IMR-90 (cell line): ENCODE data around the gene TOR4A. TPM values are rescaled to one million over a fixed set of nuclear protein-coding genes. Genes with fewer than 3 reads are reported as not detected.
A peak's percentile ranks its signal among the peaks of the same experiment; 100 is the strongest.
"Not testable (repeated sequence)": the region's sequence is repeated elsewhere in the genome, so short reads cannot be mapped to it uniquely, and the experiment has no call there.

ENCODE experiments used
- ATAC-seq: fragments of 200-7000 bp; cut with Tn5 transposase; 2 replicates; pipeline ENCODE4 v1.9.1; 2020; ENCODE audit warnings: low read depth, mild to moderate bottlenecking, moderate library complexity
- BruUV-seq: library from RNA; stranded (reverse); fragments of 400-500 nt; replicated peaks from 2 replicates; lab custom pipeline; 2021; lab: Mats Ljungman, UMichigan
- CTCF ChIA-PET: fragments of 300-600 bp; formaldehyde crosslinking; extraction: SDS; loops from one replicate; lab custom pipeline; 2021; ENCODE audit warnings: antibody characterized with exemption; lab: Yijun Ruan, JAX
- POLR2A ChIA-PET: fragments of 300-600 bp; sonication (Branson Sonifier 250); formaldehyde crosslinking; loops from one replicate; lab custom pipeline; 2022; ENCODE audit warnings: antibody characterized with exemption; ENCODE audit not compliant: unreplicated experiment; lab: Charles Lee
- DNase-seq: peaks from one replicate; pipeline ENCODE4 v3.0.0; 2013
- H2AFZ ChIP-seq: replicated peaks from 2 replicates; pipeline ENCODE3; 2013; ENCODE audit warnings: low read length, mild to moderate bottlenecking; ENCODE audit not compliant: poor library complexity
- H2AK5ac ChIP-seq: 2 replicates; pipeline ENCODE4 v1.6.1; 2013; ENCODE audit warnings: low read depth, low read length, inconsistent platforms
- H2AK9ac ChIP-seq: replicated peaks from 2 replicates; pipeline ENCODE3; 2013; ENCODE audit warnings: mild to moderate bottlenecking, low read depth, low read length, moderate library complexity; ENCODE audit not compliant: poor library complexity
- H2BK120ac ChIP-seq: 2 replicates; pipeline ENCODE4 v1.6.1; 2013; ENCODE audit warnings: low read depth, low read length, inconsistent platforms
- H2BK15ac ChIP-seq: 3 replicates; pipeline ENCODE4 v1.6.1; 2013; ENCODE audit warnings: low read depth, low read length, inconsistent platforms
- H2BK20ac ChIP-seq: 2 replicates; pipeline ENCODE4 v1.6.1; 2013; ENCODE audit warnings: low read depth, mild to moderate bottlenecking, inconsistent platforms, low read length, moderate library complexity
- H2BK5ac ChIP-seq: 2 replicates; pipeline ENCODE4 v1.6.1; 2013; ENCODE audit warnings: mild to moderate bottlenecking, low read depth, low read length, inconsistent platforms; ENCODE audit not compliant: poor library complexity, severe bottlenecking
- H3K14ac ChIP-seq: replicated peaks from 2 replicates; pipeline ENCODE4 v1.6.1; 2013; ENCODE audit warnings: low read depth, low read length, inconsistent platforms
- H3K18ac ChIP-seq: 2 replicates; pipeline ENCODE4 v1.6.1; 2013; ENCODE audit warnings: low read depth, low read length, control low read depth
- H3K23ac ChIP-seq: 2 replicates; pipeline ENCODE4 v1.6.1; 2013; ENCODE audit warnings: low read depth, low read length, inconsistent platforms
- H3K27ac ChIP-seq: 2 replicates; pipeline ENCODE4 v1.5.1; 2013; ENCODE audit warnings: mild to moderate bottlenecking, control low read depth, low read length; ENCODE audit not compliant: insufficient read depth
- H3K27me3 ChIP-seq: 2 replicates; pipeline ENCODE4 v1.6.1; 2013; ENCODE audit warnings: low read length; ENCODE audit not compliant: control insufficient read depth, insufficient read depth
- H3K36me3 ChIP-seq: 2 replicates; pipeline ENCODE4 v1.6.1; 2013; ENCODE audit warnings: low read length, mixed read lengths; ENCODE audit not compliant: control insufficient read depth, insufficient read depth
- H3K4ac ChIP-seq: 2 replicates; pipeline ENCODE4 v1.6.1; 2013; ENCODE audit warnings: low read depth, low read length, inconsistent platforms
- H3K4me1 ChIP-seq: 2 replicates; pipeline ENCODE4 v1.6.1; 2013; ENCODE audit warnings: low read length, mixed read lengths; ENCODE audit not compliant: control insufficient read depth, insufficient read depth
- H3K4me2 ChIP-seq: 2 replicates; pipeline ENCODE4 v1.6.1; 2013; ENCODE audit warnings: low read depth, mild to moderate bottlenecking, control low read depth, low read length, moderate library complexity
- H3K4me3 ChIP-seq: 2 replicates; pipeline ENCODE4 v1.5.1; 2013; ENCODE audit warnings: low read depth, mild to moderate bottlenecking, control low read depth, low read length, moderate library complexity; ENCODE audit not compliant: insufficient read depth
- H3K56ac ChIP-seq: 2 replicates; pipeline ENCODE4 v1.6.1; 2013; ENCODE audit warnings: low read length, inconsistent platforms; ENCODE audit not compliant: insufficient read depth; ENCODE audit errors: extremely low read depth
- H3K79me1 ChIP-seq, 2 experiments: 2 replicates each; pipeline ENCODE4 v1.6.1; 2013; ENCODE audit warnings: low read length in 2 of 2, inconsistent platforms in 1 of 2, low read depth in 1 of 2
- H3K9ac ChIP-seq: 2 replicates; pipeline ENCODE4 v1.6.1; 2013; ENCODE audit warnings: low read depth, low read length, control low read depth
- H3K9me1 ChIP-seq: 2 replicates; pipeline ENCODE4 v1.6.1; 2013; ENCODE audit warnings: low read length, inconsistent platforms; ENCODE audit not compliant: insufficient read depth
- H3K9me3 ChIP-seq: 2 replicates; pipeline ENCODE4 v1.6.1; 2013; ENCODE audit warnings: low read length; ENCODE audit not compliant: control insufficient read depth, insufficient read depth
- H4K20me1 ChIP-seq: 2 replicates; pipeline ENCODE4 v1.6.1; 2013; ENCODE audit warnings: low read length, inconsistent platforms; ENCODE audit not compliant: insufficient read depth
- H4K5ac ChIP-seq: 2 replicates; pipeline ENCODE4 v1.6.1; 2013; ENCODE audit warnings: mild to moderate bottlenecking, low read depth, low read length, control low read depth
- H4K8ac ChIP-seq, 2 experiments: 2 replicates each; pipeline ENCODE4 v1.6.1; 2013; ENCODE audit warnings: low read depth in 2 of 2, low read length in 2 of 2, control low read depth in 1 of 2, inconsistent platforms in 1 of 2
- H4K91ac ChIP-seq: 2 replicates; pipeline ENCODE4 v1.6.1; 2013; ENCODE audit warnings: low read depth, low read length, inconsistent platforms; ENCODE audit not compliant: insufficient read depth
- SMC3 ChIP-seq: fragments of 150-350 bp; IDR thresholded peaks from 2 replicates; pipeline ENCODE4 v1.6.1; 2016; ENCODE audit warnings: low read depth, mild to moderate bottlenecking, antibody characterized with exemption, low read length, moderate library complexity
- WGBS, 2 experiments: methylation state at CpG; one replicate each; pipeline versions ENCODE4 v1.1.5 to v1.1.7; 2013; ENCODE audit warnings: missing lambda C conversion rate in 2 of 2; ENCODE audit not compliant: insufficient read length in 1 of 2; ENCODE audit errors: extremely low coverage in 2 of 2; 5-methylcytosine and 5-hydroxymethylcytosine counted together
- dilution Hi-C: fragments of 300-500 bp; cut with HindIII; formaldehyde crosslinking; loops from one replicate; pipeline ENCODE4 v1.14.3; 2018; ENCODE audit warnings: low sequenced_read_pairs; ENCODE audit not compliant: unreplicated experiment
- in situ Hi-C: fragments of 300-500 bp; cut with MboI; formaldehyde crosslinking; loops from 3 replicates; pipeline ENCODE4 v1.14.3; 2019; ENCODE audit warnings: low sequenced_read_pairs, inconsistent platforms, mixed read lengths
- intact Hi-C: fragments of 100-400 bp; cut with micrococcal nuclease; formaldehyde crosslinking; loops from 2 replicates; pipeline ENCODE4 v1.10.0; 2022
- polyA plus RNA-seq, 3 experiments: library from polyadenylated mRNA; depleted of rRNA; stranded (reverse); fragments of >200 nt; gene quantifications; 2 replicates each; pipeline ENCODE4 v1.2.3, GENCODE V29; 2012; ENCODE audit warnings: low replicate concordance in 1 of 3
- total RNA-seq: library from RNA; depleted of rRNA; stranded (reverse); fragments of >200 nt; gene quantifications from 2 replicates; pipeline ENCODE4 v1.2.3, GENCODE V29; 2012

Gene TOR4A
- total and polyA plus RNA-seq, 2 of the 4 experiments (the other 2 are of a cell fraction) = 9.7 to 22.9 TPM

DNA sequence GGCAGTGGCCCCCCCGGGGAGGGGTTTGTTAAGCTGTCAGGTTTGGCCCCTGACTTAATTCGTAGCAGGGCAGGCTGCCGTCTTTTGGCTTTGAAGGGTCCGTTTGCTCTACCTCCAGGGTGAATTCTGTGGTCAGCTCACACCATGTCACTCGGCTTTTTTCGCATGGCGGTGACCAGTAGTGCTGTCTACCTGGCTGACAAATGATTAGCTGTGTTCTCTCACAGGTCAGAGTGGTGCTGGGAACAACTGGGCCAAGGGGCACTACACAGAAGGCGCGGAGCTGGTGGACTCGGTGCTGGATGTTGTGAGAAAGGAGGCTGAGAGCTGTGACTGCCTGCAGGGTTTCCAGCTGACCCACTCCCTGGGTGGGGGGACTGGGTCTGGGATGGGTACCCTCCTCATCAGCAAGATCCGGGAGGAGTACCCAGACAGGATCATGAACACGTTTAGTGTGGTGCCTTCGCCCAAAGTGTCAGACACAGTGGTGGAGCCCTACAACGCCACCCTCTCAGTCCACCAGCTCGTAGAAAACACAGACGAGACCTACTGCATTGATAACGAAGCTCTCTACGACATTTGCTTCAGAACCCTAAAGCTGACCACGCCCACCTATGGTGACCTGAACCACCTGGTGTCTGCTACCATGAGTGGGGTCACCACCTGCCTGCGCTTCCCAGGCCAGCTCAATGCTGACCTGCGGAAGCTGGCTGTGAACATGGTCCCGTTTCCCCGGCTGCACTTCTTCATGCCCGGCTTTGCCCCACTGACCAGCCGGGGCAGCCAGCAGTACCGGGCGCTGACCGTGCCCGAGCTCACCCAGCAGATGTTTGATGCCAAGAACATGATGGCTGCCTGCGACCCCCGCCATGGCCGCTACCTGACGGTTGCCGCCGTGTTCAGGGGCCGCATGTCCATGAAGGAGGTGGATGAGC is 35.0 kb upstream of the TOR4A start (continued):
- no peak for TF ChIP-seq SMC3

DNA sequence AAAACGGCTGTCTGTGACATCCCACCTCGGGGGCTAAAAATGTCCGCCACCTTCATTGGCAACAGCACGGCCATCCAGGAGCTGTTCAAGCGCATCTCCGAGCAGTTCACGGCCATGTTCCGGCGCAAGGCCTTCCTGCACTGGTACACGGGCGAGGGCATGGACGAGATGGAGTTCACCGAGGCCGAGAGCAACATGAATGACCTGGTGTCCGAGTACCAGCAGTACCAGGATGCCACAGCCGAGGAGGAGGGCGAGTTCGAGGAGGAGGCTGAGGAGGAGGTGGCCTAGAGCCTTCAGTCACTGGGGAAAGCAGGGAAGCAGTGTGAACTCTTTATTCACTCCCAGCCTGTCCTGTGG is 34.3 kb upstream of the TOR4A start:
- CTCF ChIA-PET, POLR2A ChIA-PET, H3K9me1 ChIP-seq, H3K4me3 ChIP-seq, H2BK20ac ChIP-seq, H3K4ac ChIP-seq, H3K9ac ChIP-seq, H2AK5ac ChIP-seq, ATAC-seq, BruUV-seq, H3K4me1 ChIP-seq, in situ Hi-C loops, H2BK15ac ChIP-seq, dilution Hi-C loops, intact Hi-C loops, H3K18ac ChIP-seq, H4K5ac ChIP-seq, H4K91ac ChIP-seq, H2BK5ac ChIP-seq, H3K4me2 ChIP-seq, H3K9me3 ChIP-seq, H3K14ac ChIP-seq, H3K56ac ChIP-seq, H2AFZ ChIP-seq, DNase-seq, H3K27me3 ChIP-seq, H4K8ac ChIP-seq, H2BK120ac ChIP-seq, H3K27ac ChIP-seq: not testable (repeated sequence)
- peak overlapping the region; percentile 81 for H2AK9ac ChIP-seq
- H3K23ac ChIP-seq = peak overlapping the region; percentile 64; the same call in 1 of the 2 replicates
- WGBS, 2 experiments = 85% methylated on average over 3 of the region's 18 CpGs; no CpG with 5 or more reads in 1 of the 2 experiments
- peaks cover 8 to 37% of the 10 kb centered on the region in 2 experiments; a peak in 3 of 4 replicates for H3K79me1 ChIP-seq
- H4K20me1 ChIP-seq = peaks cover 35% of the 10 kb centered on the region
- H3K36me3 ChIP-seq = peaks cover 19% of the 10 kb centered on the region
